Neural progenitor cell (in vitro differentiated cells): Measurements from ENCODE around the gene ATF7IP2.

ENCODE experiments used
- EZH2 ChIP-seq: fragments of 200-600 bp; sonication (generic); IDR thresholded peaks from 2 replicates; pipeline ENCODE4 v1.6.1; 2017; ENCODE audit warnings: antibody characterized with exemption, mild to moderate bottlenecking, moderate library complexity
- TF ChIP-seq, protein P1 (sequence below): fragments of 200-600 bp; sonication (generic); IDR thresholded peaks from 2 replicates; pipeline ENCODE4 v1.5.1; 2017; ENCODE audit warnings: antibody characterized with exemption, mild to moderate bottlenecking

DNA sequence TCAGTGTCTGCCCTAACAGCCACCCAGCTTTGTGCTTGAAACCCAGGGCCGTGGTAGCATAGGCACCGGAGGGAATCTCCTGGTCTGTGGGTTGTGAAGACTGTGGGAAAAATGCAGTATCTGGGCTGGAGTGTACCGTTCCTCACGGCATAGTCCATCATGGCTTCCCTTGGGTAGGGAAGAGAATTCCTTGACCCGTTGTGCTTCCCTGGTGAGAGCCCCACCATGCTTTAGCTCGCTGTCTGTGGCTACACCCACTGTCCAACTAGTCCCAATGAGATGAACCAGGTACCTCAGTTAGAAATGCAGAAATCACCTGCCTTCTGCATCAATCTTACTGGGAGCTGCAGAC lies 67.3 kb downstream of the ATF7IP2 start:
- TF ChIP-seq, protein P1, sequence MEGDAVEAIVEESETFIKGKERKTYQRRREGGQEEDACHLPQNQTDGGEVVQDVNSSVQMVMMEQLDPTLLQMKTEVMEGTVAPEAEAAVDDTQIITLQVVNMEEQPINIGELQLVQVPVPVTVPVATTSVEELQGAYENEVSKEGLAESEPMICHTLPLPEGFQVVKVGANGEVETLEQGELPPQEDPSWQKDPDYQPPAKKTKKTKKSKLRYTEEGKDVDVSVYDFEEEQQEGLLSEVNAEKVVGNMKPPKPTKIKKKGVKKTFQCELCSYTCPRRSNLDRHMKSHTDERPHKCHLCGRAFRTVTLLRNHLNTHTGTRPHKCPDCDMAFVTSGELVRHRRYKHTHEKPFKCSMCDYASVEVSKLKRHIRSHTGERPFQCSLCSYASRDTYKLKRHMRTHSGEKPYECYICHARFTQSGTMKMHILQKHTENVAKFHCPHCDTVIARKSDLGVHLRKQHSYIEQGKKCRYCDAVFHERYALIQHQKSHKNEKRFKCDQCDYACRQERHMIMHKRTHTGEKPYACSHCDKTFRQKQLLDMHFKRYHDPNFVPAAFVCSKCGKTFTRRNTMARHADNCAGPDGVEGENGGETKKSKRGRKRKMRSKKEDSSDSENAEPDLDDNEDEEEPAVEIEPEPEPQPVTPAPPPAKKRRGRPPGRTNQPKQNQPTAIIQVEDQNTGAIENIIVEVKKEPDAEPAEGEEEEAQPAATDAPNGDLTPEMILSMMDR: no peak
- TF ChIP-seq EZH2: no peak
